HepG2 (cell line): ENCODE measurements around the gene CA14. TPM values are rescaled to one million over a fixed set of nuclear protein-coding genes. Genes with fewer than 3 reads are reported as not detected.

ENCODE experiments used
- CC2D1A ChIP-seq: sonication (generic); formaldehyde crosslinking; IDR thresholded peaks from 2 replicates; pipeline ENCODE4 v1.8.1; 2023; ENCODE audit warnings: mild to moderate bottlenecking, missing genetic modification reagents
- CCDC6 ChIP-seq: sonication (generic); formaldehyde crosslinking; IDR thresholded peaks from 2 replicates; pipeline ENCODE4 v1.8.1; 2022; ENCODE audit warnings: mild to moderate bottlenecking, missing genetic modification reagents, moderate library complexity
- CHCHD3 ChIP-seq: sonication (generic); formaldehyde crosslinking; IDR thresholded peaks from 2 replicates; pipeline ENCODE4 v1.8.0; 2022; ENCODE audit warnings: mild to moderate bottlenecking, missing genetic modification reagents, moderate library complexity
- JUND ChIP-seq: sonication (generic); formaldehyde crosslinking; IDR thresholded peaks from 2 replicates; pipeline ENCODE4 v1.8.0; 2022; ENCODE audit warnings: mild to moderate bottlenecking, missing genetic modification reagents
- MAZ ChIP-seq, 2 experiments: sonication (generic) in 1 of 2; formaldehyde crosslinking in 1 of 2; IDR thresholded peaks; 2 replicates each; pipeline versions ENCODE4 v1.5.0 to v1.6.1; 2012 to 2020; ENCODE audit warnings: low read depth in 2 of 2, mild to moderate bottlenecking in 2 of 2, borderline replicate concordance in 1 of 2, improper control_type of control experiment in 1 of 2, low read length in 1 of 2, missing genetic modification reagents in 1 of 2, moderate library complexity in 1 of 2
- MIXL1 ChIP-seq: IDR thresholded peaks from 2 replicates; pipeline ENCODE4 v1.6.1; 2016
- NR2C2 ChIP-seq: sonication (generic); formaldehyde crosslinking; IDR thresholded peaks from 2 replicates; pipeline ENCODE4 v1.4.0; 2020; ENCODE audit warnings: missing genetic modification reagents, mild to moderate bottlenecking, moderate library complexity, borderline replicate concordance
- ONECUT2 ChIP-seq: sonication (generic); formaldehyde crosslinking; IDR thresholded peaks from 2 replicates; pipeline ENCODE4 v1.4.0; 2020; ENCODE audit warnings: missing genetic modification reagents
- SMAD1 ChIP-seq: sonication (generic); formaldehyde crosslinking; IDR thresholded peaks from 2 replicates; pipeline ENCODE4 v1.4.0; 2020; ENCODE audit warnings: missing genetic modification reagents, low read depth, mild to moderate bottlenecking, borderline replicate concordance
- TFDP1 ChIP-seq: IDR thresholded peaks from 2 replicates; pipeline ENCODE4 v1.6.1; 2016; ENCODE audit warnings: missing compliant biosample characterization, missing genetic modification reagents, borderline replicate concordance
- THAP9 ChIP-seq: sonication (generic); formaldehyde crosslinking; IDR thresholded peaks from 2 replicates; pipeline ENCODE4; 2020; ENCODE audit warnings: missing genetic modification reagents, mild to moderate bottlenecking, borderline replicate concordance
- ZNF20 ChIP-seq: sonication (generic); formaldehyde crosslinking; IDR thresholded peaks from 2 replicates; pipeline ENCODE4 v1.4.0; 2020; ENCODE audit warnings: mild to moderate bottlenecking, moderate library complexity, missing genetic modification reagents
- ZNF431 ChIP-seq: sonication (generic); formaldehyde crosslinking; IDR thresholded peaks from 2 replicates; pipeline ENCODE4 v1.9.0; 2022; ENCODE audit warnings: missing genetic modification reagents, low read depth, mild to moderate bottlenecking, borderline replicate concordance
- ZNF530 ChIP-seq: sonication (generic); formaldehyde crosslinking; IDR thresholded peaks from 2 replicates; pipeline ENCODE4 v1.5.0; 2020; ENCODE audit warnings: low read depth, mild to moderate bottlenecking, missing genetic modification reagents
- ZNF543 ChIP-seq: sonication (generic); formaldehyde crosslinking; IDR thresholded peaks from 2 replicates; pipeline ENCODE4 v1.4.0; 2020; ENCODE audit warnings: mild to moderate bottlenecking, missing genetic modification reagents
- ZNF597 ChIP-seq: sonication (generic); formaldehyde crosslinking; IDR thresholded peaks from 2 replicates; pipeline ENCODE4 v1.5.0; 2020; ENCODE audit warnings: missing genetic modification reagents
- ZNF709 ChIP-seq: sonication (generic); formaldehyde crosslinking; IDR thresholded peaks from 2 replicates; pipeline ENCODE4 v1.5.0; 2020; ENCODE audit warnings: mild to moderate bottlenecking, missing genetic modification reagents
- ZNF749 ChIP-seq: sonication (generic); formaldehyde crosslinking; IDR thresholded peaks from 2 replicates; pipeline ENCODE4 v1.8.0; 2022; ENCODE audit warnings: mild to moderate bottlenecking, missing genetic modification reagents, moderate library complexity, borderline replicate concordance
- ZNF780A ChIP-seq: sonication (generic); formaldehyde crosslinking; IDR thresholded peaks from 2 replicates; pipeline ENCODE4 v1.8.0; 2022; ENCODE audit warnings: mild to moderate bottlenecking, missing genetic modification reagents, moderate library complexity
- ZNF788 ChIP-seq: sonication (generic); formaldehyde crosslinking; IDR thresholded peaks from 2 replicates; pipeline ENCODE4 v1.5.0; 2020; ENCODE audit warnings: mild to moderate bottlenecking, missing genetic modification reagents, borderline replicate concordance
- ZNF879 ChIP-seq: sonication (generic); formaldehyde crosslinking; IDR thresholded peaks from 2 replicates; pipeline ENCODE4 v1.8.1; 2023; ENCODE audit warnings: missing genetic modification reagents
- ZSCAN9 ChIP-seq: IDR thresholded peaks from 2 replicates; pipeline ENCODE4 v1.6.1; 2016; ENCODE audit warnings: borderline replicate concordance
- polyA plus RNA-seq, 8 experiments: library from polyadenylated mRNA; depleted of rRNA in 3 of 8; stranded (reverse) in 7 of 8; unstranded in 1 of 8; fragments of >200 nt; fragmentation: Illumina TruSeq in 4 of 8; extraction: Trizol in 4 of 8; gene quantifications; 2 replicates each; pipeline versions ENCODE4 v1.2.1 to v1.2.3, GENCODE V29; 2011 to 2016; ENCODE audit warnings: low read depth in 4 of 8, missing spikeins in 1 of 8, mixed read lengths in 1 of 8; ENCODE audit not compliant: insufficient read depth in 1 of 8
- total RNA-seq, 5 experiments: library from RNA; depleted of rRNA; stranded (reverse); fragments of >200 nt; fragmentation: Illumina TruSeq; extraction: Trizol; gene quantifications; 2 replicates each; pipeline ENCODE4 v1.2.3, GENCODE V29; 2016; ENCODE audit warnings: low read depth in 1 of 5

Gene CA14
- total and polyA plus RNA-seq, 2 of the 13 experiments (the other 11 are each of a cell fraction or from before 2014, with no cell fraction given): 2.4 to 8.5 TPM

- no peak for TF ChIP-seq CHCHD3
- TF ChIP-seq ZNF597: no peak
- TF ChIP-seq ZNF780A: no peak
- TF ChIP-seq TFDP1 (CRISPR knock-in tag): peak; percentile 50; the same call in 1 of the 2 replicates
- peak; percentile 71 for TF ChIP-seq MAZ (IDR thresholded peaks at IDR 0.05; ENCODE audit: borderline replicate concordance, low read depth, low read length)
- peak; percentile 72 for TF ChIP-seq MAZ (CRISPR knock-in tag; IDR thresholded peaks at IDR 0.05; ENCODE audit: low read depth)
- TF ChIP-seq ZNF879 (CRISPR knock-in tag): peak; percentile 62; the same call in 1 of the 2 replicates
- TF ChIP-seq ZNF788: peak; percentile 64; the same call in 1 of the 2 replicates
- no peak for TF ChIP-seq CCDC6
- TF ChIP-seq THAP9: 0 out of 2 replicates have a peak, but pooled peaks have one; percentile 44
- TF ChIP-seq ZSCAN9 (CRISPR knock-in tag): no peak
- 0 out of 2 replicates have a peak, but pooled peaks have one; percentile 64 for TF ChIP-seq ZNF709 (CRISPR knock-in tag)
- no peak for TF ChIP-seq JUND
- 0 out of 2 replicates have a peak, but pooled peaks have one; percentile 15 for TF ChIP-seq ZNF749 (CRISPR knock-in tag)
- no peak for TF ChIP-seq ZNF530 (CRISPR knock-in tag)
- peak; percentile 31; the same call in 1 of the 2 replicates for TF ChIP-seq MIXL1 (CRISPR knock-in tag)
- TF ChIP-seq ZNF20 (CRISPR knock-in tag): 0 out of 2 replicates have a peak, but pooled peaks have one; percentile 42
- no peak for TF ChIP-seq ONECUT2
- no peak for TF ChIP-seq ZNF431 (CRISPR knock-in tag)
- peak; percentile 79 for TF ChIP-seq NR2C2 (CRISPR knock-in tag)
- no peak for TF ChIP-seq ZNF543 (CRISPR knock-in tag)
- TF ChIP-seq CC2D1A (CRISPR knock-in tag): no peak
- TF ChIP-seq SMAD1 (CRISPR knock-in tag): peak; percentile 65; the same call in 1 of the 2 replicates
Measured at GRCh38 chr1:150268705-150269403, 11.3 kb downstream of the CA14 start, which contains the start of gene APH1A (continued).
